K562 (cell line): ENCODE measurements around the gene CKM. TPM values are rescaled to one million over a fixed set of nuclear protein-coding genes. Genes with fewer than 3 reads are reported as not detected.
A peak's percentile ranks its signal among the peaks of the same experiment; 100 is the strongest.

Experiments
- ATF3 ChIP-seq, 2 experiments: fragments of 450-650 bp in 1 of 2; sonication (generic) in 1 of 2; formaldehyde crosslinking in 1 of 2; IDR thresholded peaks in 1 of 2; conservative IDR thresholded peaks in 1 of 2; 2 replicates each; pipeline versions ENCODE4 v1.6.1 to v1.8.1; 2016 to 2023; ENCODE audit warnings: mild to moderate bottlenecking in 2 of 2, moderate library complexity in 2 of 2, inconsistent platforms in 1 of 2, missing genetic modification reagents in 1 of 2
- BACH1 ChIP-seq: fragments of 200-800 bp; sonication (Bioruptor generic); IDR thresholded peaks from 2 replicates; pipeline ENCODE4 v1.6.1; 2016; ENCODE audit warnings: missing genetic modification characterization, missing compliant biosample characterization
- BCOR ChIP-seq: fragments of 450-650 bp; IDR thresholded peaks from 2 replicates; pipeline ENCODE4 v1.6.1; 2016
- CBX2 ChIP-seq: fragments of 200-600 bp; sonication (generic); IDR thresholded peaks from one replicate; pipeline ENCODE4 v1.6.1; 2012; ENCODE audit warnings: mild to moderate bottlenecking, low read length, inconsistent platforms; ENCODE audit not compliant: insufficient read depth, poor library complexity, severe bottlenecking
- EP400 ChIP-seq: fragments of 450-650 bp; IDR thresholded peaks from 2 replicates; pipeline ENCODE4 v1.6.1; 2017; ENCODE audit warnings: antibody characterized with exemption, mild to moderate bottlenecking, moderate library complexity
- ETS1 ChIP-seq: conservative IDR thresholded peaks from 2 replicates; pipeline ENCODE4 v1.6.1; 2011; ENCODE audit warnings: low read depth, mild to moderate bottlenecking, low read length; ENCODE audit not compliant: control insufficient read depth
- HDAC6 ChIP-seq: IDR thresholded peaks from 2 replicates; pipeline ENCODE4 v1.6.1; 2012; ENCODE audit warnings: low read depth, mild to moderate bottlenecking, control low read depth, inconsistent platforms, low read length, moderate library complexity
- IRF1 ChIP-seq: sonication (generic); formaldehyde crosslinking; IDR thresholded peaks from 2 replicates; pipeline ENCODE4 v1.8.0; 2022; ENCODE audit warnings: missing genetic modification reagents, mild to moderate bottlenecking, borderline replicate concordance
- KAT2B ChIP-seq: IDR thresholded peaks from one replicate; pipeline ENCODE4 v1.6.1; 2012; ENCODE audit warnings: low read depth, mild to moderate bottlenecking, control low read depth, inconsistent platforms, low read length, moderate library complexity
- MXD1 ChIP-seq: fragments of 250-450 bp; sonication (Bioruptor Pico); IDR thresholded peaks from 2 replicates; pipeline ENCODE4 v1.8.0; 2021; ENCODE audit warnings: borderline replicate concordance, mild to moderate bottlenecking, moderate library complexity; ENCODE audit not compliant: poor library complexity, severe bottlenecking
- MYBL2 ChIP-seq, 2 experiments: fragments of 450-650 bp in 1 of 2; sonication (generic) in 1 of 2; formaldehyde crosslinking in 1 of 2; IDR thresholded peaks; 2 replicates each; pipeline versions ENCODE4 v1.6.1 to v1.8.1; 2017 to 2022; ENCODE audit warnings: borderline replicate concordance in 1 of 2, inconsistent platforms in 1 of 2, low read depth in 1 of 2, mild to moderate bottlenecking in 1 of 2, missing genetic modification reagents in 1 of 2, moderate library complexity in 1 of 2
- NFE2 ChIP-seq: IDR thresholded peaks from 2 replicates; pipeline ENCODE4 v1.6.1; 2014; ENCODE audit warnings: antibody characterized with exemption, low read depth
- POLR2AphosphoS5 ChIP-seq: IDR thresholded peaks from 2 replicates; pipeline ENCODE4 v1.6.1; 2011; ENCODE audit warnings: mild to moderate bottlenecking, low read depth, low read length, moderate library complexity; ENCODE audit not compliant: control insufficient read depth, insufficient read depth
- RBM25 ChIP-seq: fragments of 200-400 bp; formaldehyde crosslinking; IDR thresholded peaks from 2 replicates; pipeline ENCODE4 v1.6.1; 2018; ENCODE audit warnings: low read length, low read depth, moderate library complexity; ENCODE audit not compliant: severe bottlenecking
- RUNX1 ChIP-seq: sonication (generic); IDR thresholded peaks from 2 replicates; pipeline ENCODE4 v1.6.1; 2016; ENCODE audit warnings: antibody characterized with exemption, low read depth
- SMAD1 ChIP-seq: fragments of 150-350 bp; IDR thresholded peaks from 2 replicates; pipeline ENCODE4 v1.6.1; 2014; ENCODE audit warnings: low read length, low read depth; ENCODE audit not compliant: partially characterized antibody
- SMAD4 ChIP-seq: fragments of 250-450 bp; sonication (Bioruptor Pico); conservative IDR thresholded peaks from 2 replicates; pipeline ENCODE4 v1.8.0; 2021; ENCODE audit warnings: inconsistent platforms, mild to moderate bottlenecking, moderate library complexity
- SOX6 ChIP-seq: fragments of 450-650 bp; IDR thresholded peaks from 2 replicates; pipeline ENCODE4 v1.6.1; 2014; ENCODE audit warnings: mild to moderate bottlenecking
- TEAD4 ChIP-seq, 2 experiments: sonication (generic) in 1 of 2; formaldehyde crosslinking in 1 of 2; IDR thresholded peaks; 2 replicates each; pipeline versions ENCODE4 v1.6.1 to v1.8.0; 2012 to 2022; ENCODE audit warnings: borderline replicate concordance in 1 of 2, inconsistent platforms in 1 of 2, low read length in 1 of 2, mild to moderate bottlenecking in 1 of 2, missing genetic modification reagents in 1 of 2
- ZFX ChIP-seq: sonication (generic); formaldehyde crosslinking; IDR thresholded peaks from 2 replicates; pipeline ENCODE4 v1.8.0; 2022; ENCODE audit warnings: mild to moderate bottlenecking, missing genetic modification reagents, moderate library complexity
- ZNF274 ChIP-seq: IDR thresholded peaks from 2 replicates; pipeline ENCODE4 v1.6.1; 2011; ENCODE audit warnings: low read depth, mild to moderate bottlenecking, low read length, moderate library complexity, borderline replicate concordance
- ZNF347 ChIP-seq: fragments of 450-650 bp; formaldehyde crosslinking; IDR thresholded peaks from 2 replicates; pipeline ENCODE4 v1.4.0; 2020; ENCODE audit warnings: low read depth, mild to moderate bottlenecking, moderate library complexity
- polyA plus RNA-seq, 8 experiments: library from polyadenylated mRNA; depleted of rRNA in 4 of 8; stranded (reverse) in 5 of 8; unstranded in 3 of 8; fragments of >200 nt; fragmentation: Nextera tagmentation in 2 of 8; fragmentation: Illumina TruSeq in 1 of 8; extraction: Ambion mirVana in 2 of 8; extraction: Trizol in 1 of 8; gene quantifications; 2 replicates each; pipeline versions ENCODE4 v1.2.1 to v1.2.3, GENCODE V29; 2011 to 2014; ENCODE audit warnings: inconsistent platforms in 1 of 8, missing spikeins in 1 of 8
- total RNA-seq, 7 experiments: library from RNA; depleted of rRNA in 6 of 7; stranded (reverse); fragments of >200 nt in 6 of 7; fragmentation: Illumina TruSeq in 2 of 7; extraction: Trizol in 2 of 7; gene quantifications; 2 replicates each; pipeline versions ENCODE4 v1.2.1 to v1.2.3, GENCODE V29; 2011 to 2021; ENCODE audit warnings: low replicate concordance in 1 of 7
- TF ChIP-seq, protein P1 (sequence below): fragments of 450-650 bp; IDR thresholded peaks from 2 replicates; pipeline ENCODE4 v1.6.1; 2016; ENCODE audit warnings: antibody characterized with exemption

The CKM gene
- total and polyA plus RNA-seq, 9 of the 15 experiments (the other 6 are each of a cell fraction or from before 2014, with no cell fraction given), result 0.06 to 0.17 (median 0.09) TPM; not detected in 4

DNA sequence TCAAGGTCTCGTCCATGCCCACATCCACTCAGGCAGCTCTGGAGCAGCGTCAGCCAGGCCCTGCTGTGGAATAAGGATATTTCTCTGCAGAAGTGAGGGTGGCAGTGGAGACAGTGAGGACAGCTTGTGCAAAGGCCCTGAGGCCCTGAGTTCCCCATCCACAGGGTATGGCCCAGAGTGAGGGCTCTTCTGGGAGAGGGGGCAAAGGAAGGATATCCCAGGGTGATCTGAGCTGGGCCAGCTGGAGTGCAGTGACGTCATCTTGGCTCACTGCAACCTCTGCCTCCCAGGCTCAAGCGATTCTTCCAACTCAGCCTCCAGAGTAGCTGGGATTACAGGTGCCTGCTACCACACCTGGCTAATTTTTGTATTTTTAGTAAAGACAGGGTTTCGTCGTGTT lies 60.1 kb downstream of the CKM start (continued):
- TF ChIP-seq ATF3 (IDR thresholded peaks at IDR 0.05), result peak; percentile 93
- TF ChIP-seq ATF3 (CRISPR knock-in tag; conservative IDR thresholded peaks at IDR 0.05), result no peak
- TF ChIP-seq ZFX, result no peak
- no peak for TF ChIP-seq TEAD4 (IDR thresholded peaks at IDR 0.05; ENCODE audit: low read length)
- no peak for TF ChIP-seq TEAD4 (CRISPR knock-in tag; IDR thresholded peaks at IDR 0.05; ENCODE audit: borderline replicate concordance)
- no peak for TF ChIP-seq POLR2AphosphoS5
- TF ChIP-seq SMAD4 (CRISPR knock-in tag), result no peak
- TF ChIP-seq RBM25, result peak; percentile 95
- no peak for TF ChIP-seq EP400
- TF ChIP-seq NFE2, result no peak
- TF ChIP-seq HDAC6, result no peak
- TF ChIP-seq MXD1 (CRISPR knock-in tag), result no peak
- TF ChIP-seq SOX6, result no peak
- TF ChIP-seq ETS1, result no peak
- no peak for TF ChIP-seq RUNX1
- peak; percentile 77 for TF ChIP-seq BCOR
- TF ChIP-seq BACH1 (tag), result no peak
- TF ChIP-seq, protein P1, sequence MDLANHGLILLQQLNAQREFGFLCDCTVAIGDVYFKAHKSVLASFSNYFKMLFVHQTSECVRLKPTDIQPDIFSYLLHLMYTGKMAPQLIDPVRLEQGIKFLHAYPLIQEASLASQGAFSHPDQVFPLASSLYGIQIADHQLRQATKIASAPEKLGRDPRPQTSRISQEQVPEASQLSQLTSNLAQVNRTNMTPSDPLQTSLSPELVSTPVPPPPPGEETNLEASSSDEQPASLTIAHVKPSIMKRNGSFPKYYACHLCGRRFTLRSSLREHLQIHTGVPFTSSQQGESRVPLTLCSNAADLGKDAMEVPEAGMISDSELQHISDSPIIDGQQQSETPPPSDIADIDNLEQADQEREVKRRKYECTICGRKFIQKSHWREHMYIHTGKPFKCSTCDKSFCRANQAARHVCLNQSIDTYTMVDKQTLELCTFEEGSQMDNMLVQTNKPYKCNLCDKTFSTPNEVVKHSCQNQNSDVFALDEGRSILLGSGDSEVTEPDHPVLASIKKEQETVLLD, result no peak
- TF ChIP-seq ZNF274, result no peak
- no peak for TF ChIP-seq KAT2B
- no peak for TF ChIP-seq IRF1
- no peak for TF ChIP-seq ZNF347 (CRISPR knock-in tag)
- no peak for TF ChIP-seq SMAD1
- no peak for TF ChIP-seq MYBL2 (IDR thresholded peaks at IDR 0.05; ENCODE audit: low read depth)
- no peak for TF ChIP-seq MYBL2 (CRISPR knock-in tag; IDR thresholded peaks at IDR 0.05; ENCODE audit: borderline replicate concordance)
- TF ChIP-seq CBX2, result no peak
